ENCODE data around the gene CDC25B.
A peak's percentile ranks its signal among the peaks of the same experiment; 100 is the strongest.
"Not testable (repeated sequence)": the region's sequence is repeated elsewhere in the genome, so short reads cannot be mapped to it uniquely, and the experiment has no call there.

CDC25B gene

GRCh38 chr20:3788685-3789155 is 7.4 kb upstream of the CDC25B start (continued):
- peak; percentile 67 for TF ChIP-seq ZNF639 (tag by site-specific recombination; IDR thresholded peaks at IDR 0.05)
- TF ChIP-seq ZNF548 (tag by site-specific recombination; IDR thresholded peaks at IDR 0.05) = no peak
- TF ChIP-seq ZNF561 (tag by site-specific recombination; IDR thresholded peaks at IDR 0.05; ENCODE audit: borderline replicate concordance) = no peak
- TF ChIP-seq ZSCAN23 (tag by site-specific recombination; IDR thresholded peaks at IDR 0.05) = peak; percentile 68; the same call in 1 of the 2 replicates
- 0 out of 2 replicates have a peak, but pooled peaks have one; percentile 8 for TF ChIP-seq SP2 (tag by site-specific recombination; IDR thresholded peaks at IDR 0.05)
- TF ChIP-seq ZNF558 (tag by site-specific recombination; IDR thresholded peaks at IDR 0.05) = peak; percentile 19; the same call in 1 of the 2 replicates
- peak; percentile 61 for TF ChIP-seq ZEB2 (tag by site-specific recombination; IDR thresholded peaks at IDR 0.05)
- TF ChIP-seq ZNF433 (tag by site-specific recombination; IDR thresholded peaks at IDR 0.05; ENCODE audit: low read depth) = no peak
- TF ChIP-seq, protein P1, sequence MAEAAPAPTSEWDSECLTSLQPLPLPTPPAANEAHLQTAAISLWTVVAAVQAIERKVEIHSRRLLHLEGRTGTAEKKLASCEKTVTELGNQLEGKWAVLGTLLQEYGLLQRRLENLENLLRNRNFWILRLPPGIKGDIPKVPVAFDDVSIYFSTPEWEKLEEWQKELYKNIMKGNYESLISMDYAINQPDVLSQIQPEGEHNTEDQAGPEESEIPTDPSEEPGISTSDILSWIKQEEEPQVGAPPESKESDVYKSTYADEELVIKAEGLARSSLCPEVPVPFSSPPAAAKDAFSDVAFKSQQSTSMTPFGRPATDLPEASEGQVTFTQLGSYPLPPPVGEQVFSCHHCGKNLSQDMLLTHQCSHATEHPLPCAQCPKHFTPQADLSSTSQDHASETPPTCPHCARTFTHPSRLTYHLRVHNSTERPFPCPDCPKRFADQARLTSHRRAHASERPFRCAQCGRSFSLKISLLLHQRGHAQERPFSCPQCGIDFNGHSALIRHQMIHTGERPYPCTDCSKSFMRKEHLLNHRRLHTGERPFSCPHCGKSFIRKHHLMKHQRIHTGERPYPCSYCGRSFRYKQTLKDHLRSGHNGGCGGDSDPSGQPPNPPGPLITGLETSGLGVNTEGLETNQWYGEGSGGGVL (tag by site-specific recombination; IDR thresholded peaks at IDR 0.05) = peak; percentile 32
- peak; percentile 33; the same call in 1 of the 2 replicates for TF ChIP-seq ZNF600 (tag by site-specific recombination; IDR thresholded peaks at IDR 0.05)
- no peak for TF ChIP-seq ZNF843 (tag by site-specific recombination; IDR thresholded peaks at IDR 0.05)
- no peak for TF ChIP-seq ZNF416 (tag by site-specific recombination; IDR thresholded peaks at IDR 0.05)
- TF ChIP-seq ZFHX2 (tag by site-specific recombination; conservative IDR thresholded peaks at IDR 0.05) = no peak
- TF ChIP-seq ZBTB8A (tag by site-specific recombination; IDR thresholded peaks at IDR 0.05) = peak; percentile 35; the same call in 1 of the 2 replicates
- peak; percentile 71 for TF ChIP-seq ZNF629 (tag by site-specific recombination; IDR thresholded peaks at IDR 0.05)

GRCh38 chr20:3789201-3789600 is 6.9 kb upstream of the CDC25B start:
- CTCF ChIA-PET = interaction anchor here (0.9 to 10.3 kb wide), 4 partner anchors 23 to 80 kb away, joined by 3 to 142 read pairs (median 7); partner anchors contain the start of gene AP5S1
- TF ChIP-seq ZNF121 (tag by site-specific recombination; IDR thresholded peaks at IDR 0.05) = peak; percentile 60
- not testable (repeated sequence) for H3K9me3 ChIP-seq (ENCODE audit: control insufficient read depth, insufficient read depth, low read depth, low read length); H3K27ac ChIP-seq (ENCODE audit: extremely low read depth, low read depth, low read length); H3K4me3 ChIP-seq (ENCODE audit: low read depth, low read length)
- peaks cover 15% of the 10 kb centered on the region; the same call in 1 of the 2 replicates for H3K4me1 ChIP-seq (ENCODE audit: control insufficient read depth, insufficient read depth, low read length)
- H3K36me3 ChIP-seq (ENCODE audit: control insufficient read depth in 2 of 2, insufficient read depth in 1 of 2, low read length in 2 of 2) = peaks cover 0 to 16% of the 10 kb centered on the region in 2 experiments; a peak in 2 of 3 replicates
- POLR2A ChIA-PET = interaction anchor here (0.9 kb wide), 1 partner anchor 29 kb away, joined by 4 read pairs; no protein-coding TSS in a partner anchor

DNA sequence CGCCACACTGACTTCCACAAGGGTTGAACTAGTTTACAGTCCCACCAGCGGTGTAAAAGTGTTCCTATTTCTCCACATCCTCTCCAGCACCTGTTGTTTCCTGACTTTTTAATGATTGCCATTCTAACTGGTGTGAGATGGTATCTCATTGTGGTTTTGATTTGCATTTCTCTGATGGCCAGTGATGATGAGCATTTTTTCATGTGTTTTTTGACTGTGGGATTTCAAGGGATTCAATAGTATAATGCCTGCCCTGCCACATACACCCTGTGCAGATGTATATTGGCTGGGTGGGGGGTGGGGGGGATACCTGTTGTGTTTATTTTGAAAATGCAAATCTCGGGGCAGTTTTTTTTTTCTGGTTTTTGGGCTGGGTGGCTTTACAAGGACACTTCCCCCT is 1.9 kb upstream of the CDC25B start:
- H3K4me3 ChIP-seq (ENCODE audit: low read depth, low read length); H3K9me3 ChIP-seq (ENCODE audit: control insufficient read depth, insufficient read depth, low read depth, low read length); H3K27ac ChIP-seq (ENCODE audit: extremely low read depth, low read depth, low read length): not testable (repeated sequence)
- TF ChIP-seq SCRT2 (tag by site-specific recombination; IDR thresholded peaks at IDR 0.05) (peak; percentile 73), ZNF184 (tag by site-specific recombination; IDR thresholded peaks at IDR 0.05) (peak; percentile 93), SCRT1 (tag by site-specific recombination; IDR thresholded peaks at IDR 0.05; ENCODE audit: borderline replicate concordance) (peak; percentile 79)
- ChIA-PET CTCF (interaction anchor here (1.3 kb wide), 1 partner anchor 24 kb away, joined by 3 read pairs; no protein-coding TSS in a partner anchor), POLR2A (interaction anchor here (0.8 kb wide), 1 partner anchor 12 kb away, joined by 8 read pairs; no protein-coding TSS in a partner anchor)
- Histone ChIP-seq H3K4me1 (ENCODE audit: control insufficient read depth, insufficient read depth, low read length) (peaks cover 12% of the 10 kb centered on the region), H3K36me3 (ENCODE audit: control insufficient read depth in 2 of 2, insufficient read depth in 1 of 2, low read length in 2 of 2) (peaks cover 0 to 18% of the 10 kb centered on the region in 2 experiments; a peak in 1 of 3 replicates)

All from HEK293 (cell line).